Hippocampal formation (tissue), 2 donors: ENCODE results near the gene PAQR4.

ENCODE experiments used
- DNase-seq, 2 donors: peaks; one replicate each; lab custom pipeline; 2025; lab: John Stamatoyannopoulos, UW

The PAQR4 gene

DNA sequence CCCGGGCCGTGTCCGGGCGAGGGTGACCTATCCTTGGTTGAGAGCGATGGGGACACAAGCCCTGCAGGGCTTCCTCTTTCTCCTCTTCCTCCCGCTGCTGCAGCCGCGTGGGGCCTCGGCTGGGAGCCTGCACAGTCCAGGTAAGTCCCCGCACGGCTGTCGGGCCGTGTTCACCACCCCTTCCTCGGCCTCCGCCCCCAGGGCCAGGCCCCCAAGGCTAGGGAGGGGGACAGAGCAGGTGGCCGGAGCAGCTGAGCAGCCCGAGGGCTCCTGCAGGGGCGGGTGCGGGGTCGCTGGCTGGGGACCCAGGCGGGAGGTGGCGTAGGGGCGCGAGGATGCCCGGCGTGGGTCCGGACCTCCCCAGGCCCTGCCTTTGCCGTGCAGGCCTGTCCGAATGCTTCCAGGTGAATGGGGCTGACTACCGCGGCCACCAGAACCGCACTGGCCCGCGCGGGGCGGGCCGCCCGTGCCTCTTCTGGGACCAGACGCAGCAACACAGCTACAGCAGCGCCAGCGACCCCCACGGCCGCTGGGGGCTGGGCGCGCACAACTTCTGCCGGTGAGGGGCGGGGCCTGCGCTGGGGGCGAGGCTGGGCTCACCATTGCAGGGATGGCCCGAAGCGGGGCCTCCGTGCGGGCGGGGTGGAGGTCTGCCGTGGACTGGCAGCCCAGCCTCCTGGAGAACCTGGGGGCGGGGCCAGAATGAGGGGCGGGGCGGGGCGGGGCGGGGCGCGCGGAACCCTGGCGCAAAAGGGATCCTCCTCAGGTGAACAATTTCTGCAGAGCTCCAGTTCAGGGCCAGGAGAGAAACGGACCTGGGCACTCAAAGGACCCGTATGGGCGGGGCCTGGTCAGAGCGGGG is 4.4 kb upstream of the PAQR4 start:
- no peak for DNase-seq

DNA sequence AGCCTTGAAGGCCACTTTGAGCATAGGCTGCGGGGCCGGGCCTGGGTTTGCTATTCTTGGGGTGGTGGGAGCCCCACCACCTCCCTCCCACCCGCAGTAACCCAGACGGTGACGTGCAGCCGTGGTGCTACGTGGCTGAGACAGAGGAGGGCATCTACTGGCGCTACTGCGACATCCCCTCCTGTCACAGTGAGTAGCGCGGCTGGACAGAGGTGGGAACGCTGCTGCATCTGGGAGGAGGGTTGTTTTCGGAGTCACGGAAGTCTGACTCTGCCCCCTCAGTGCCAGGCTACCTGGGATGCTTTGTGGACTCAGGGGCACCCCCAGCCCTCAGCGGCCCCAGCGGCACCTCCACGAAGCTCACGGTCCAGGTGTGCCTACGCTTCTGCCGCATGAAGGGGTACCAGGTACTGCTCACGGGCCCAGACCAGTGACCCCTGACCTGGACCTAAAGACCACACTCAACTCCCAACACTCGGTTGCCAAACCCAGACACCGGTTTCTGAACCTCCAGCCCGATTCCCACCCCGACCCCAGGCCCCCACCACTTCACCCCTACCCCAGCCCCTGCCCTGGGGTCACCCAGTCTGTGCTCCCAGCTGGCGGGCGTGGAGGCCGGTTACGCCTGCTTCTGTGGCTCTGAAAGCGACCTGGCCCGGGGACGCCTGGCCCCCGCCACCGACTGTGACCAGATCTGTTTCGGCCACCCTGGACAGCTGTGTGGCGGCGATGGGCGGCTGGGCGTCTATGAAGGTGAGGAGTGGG is 2.9 kb upstream of the PAQR4 start:
- DNase-seq: no peak

DNA sequence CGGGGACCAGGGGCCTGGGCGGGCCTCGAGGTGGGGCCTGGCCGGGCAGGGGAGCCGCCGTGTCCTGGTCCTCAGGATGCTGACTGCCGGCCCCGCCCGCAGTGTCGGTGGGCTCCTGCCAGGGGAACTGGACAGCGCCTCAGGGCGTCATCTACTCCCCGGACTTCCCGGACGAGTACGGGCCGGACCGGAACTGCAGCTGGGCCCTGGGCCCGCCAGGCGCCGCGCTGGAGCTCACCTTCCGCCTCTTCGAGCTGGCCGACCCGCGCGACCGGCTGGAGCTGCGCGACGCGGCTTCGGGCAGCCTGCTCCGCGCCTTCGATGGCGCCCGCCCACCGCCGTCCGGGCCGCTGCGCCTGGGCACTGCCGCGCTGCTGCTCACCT is 2.3 kb upstream of the PAQR4 start:
- DNase-seq: no peak

DNA sequence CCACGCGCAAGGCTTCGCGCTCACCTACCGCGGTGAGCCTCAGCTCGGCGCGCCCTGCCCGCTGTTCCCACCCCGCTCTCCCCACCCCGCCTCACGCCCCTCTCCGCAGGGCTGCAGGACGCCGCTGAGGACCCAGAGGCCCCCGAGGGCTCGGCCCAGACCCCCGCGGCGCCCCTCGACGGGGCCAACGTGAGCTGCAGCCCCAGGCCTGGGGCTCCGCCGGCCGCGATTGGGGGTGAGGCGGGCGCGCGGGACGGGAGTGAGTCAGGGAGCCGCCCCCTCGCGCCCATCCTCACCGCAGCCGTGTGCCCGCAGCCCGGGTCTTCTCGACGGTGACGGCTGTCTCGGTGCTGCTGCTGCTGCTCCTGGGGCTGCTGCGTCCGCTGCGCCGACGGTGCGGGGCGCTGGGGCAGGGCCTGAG is 1.9 kb upstream of the PAQR4 start:
- no peak for DNase-seq

DNA sequence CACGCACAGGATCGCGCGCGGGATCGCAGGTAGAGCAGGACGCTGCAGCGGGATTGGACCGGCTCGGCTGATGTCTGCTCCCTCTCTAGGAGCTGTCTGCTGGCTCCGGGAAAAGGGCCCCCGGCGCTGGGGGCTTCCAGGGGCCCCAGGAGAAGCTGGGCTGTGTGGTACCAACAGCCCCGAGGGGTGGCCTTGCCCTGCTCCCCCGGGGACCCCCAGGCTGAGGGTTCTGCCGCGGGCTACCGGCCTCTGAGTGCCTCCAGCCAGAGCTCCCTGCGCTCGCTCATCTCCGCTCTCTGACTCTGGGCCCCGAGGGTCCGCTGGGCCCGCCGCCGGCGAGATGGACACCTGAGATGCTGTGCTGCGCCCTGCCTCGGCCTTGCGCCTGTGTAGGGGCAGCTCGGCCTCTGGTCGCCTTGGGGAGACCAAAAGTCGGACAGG is 1.4 kb upstream of the PAQR4 start:
- DNase-seq: no peak

DNA sequence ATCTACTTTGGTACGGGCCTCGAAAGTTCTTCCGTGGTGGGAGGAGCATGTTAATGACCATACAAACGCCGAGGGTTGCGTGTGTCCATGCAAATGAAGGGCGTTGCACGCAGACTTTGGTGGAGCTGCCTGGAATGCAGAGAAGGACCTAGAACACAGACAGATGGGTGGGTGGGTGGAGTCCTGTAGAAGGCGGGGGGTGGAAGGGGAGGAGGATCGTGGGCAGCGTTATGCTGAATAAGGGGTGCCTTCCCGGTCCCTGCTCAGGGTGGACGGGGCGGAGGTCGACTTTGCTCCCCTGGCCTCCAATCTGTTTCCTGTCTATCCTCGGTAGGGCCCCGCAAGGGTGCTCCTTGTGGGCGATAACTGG is 795 bp upstream of the PAQR4 start:
- DNase-seq: no peak

DNA sequence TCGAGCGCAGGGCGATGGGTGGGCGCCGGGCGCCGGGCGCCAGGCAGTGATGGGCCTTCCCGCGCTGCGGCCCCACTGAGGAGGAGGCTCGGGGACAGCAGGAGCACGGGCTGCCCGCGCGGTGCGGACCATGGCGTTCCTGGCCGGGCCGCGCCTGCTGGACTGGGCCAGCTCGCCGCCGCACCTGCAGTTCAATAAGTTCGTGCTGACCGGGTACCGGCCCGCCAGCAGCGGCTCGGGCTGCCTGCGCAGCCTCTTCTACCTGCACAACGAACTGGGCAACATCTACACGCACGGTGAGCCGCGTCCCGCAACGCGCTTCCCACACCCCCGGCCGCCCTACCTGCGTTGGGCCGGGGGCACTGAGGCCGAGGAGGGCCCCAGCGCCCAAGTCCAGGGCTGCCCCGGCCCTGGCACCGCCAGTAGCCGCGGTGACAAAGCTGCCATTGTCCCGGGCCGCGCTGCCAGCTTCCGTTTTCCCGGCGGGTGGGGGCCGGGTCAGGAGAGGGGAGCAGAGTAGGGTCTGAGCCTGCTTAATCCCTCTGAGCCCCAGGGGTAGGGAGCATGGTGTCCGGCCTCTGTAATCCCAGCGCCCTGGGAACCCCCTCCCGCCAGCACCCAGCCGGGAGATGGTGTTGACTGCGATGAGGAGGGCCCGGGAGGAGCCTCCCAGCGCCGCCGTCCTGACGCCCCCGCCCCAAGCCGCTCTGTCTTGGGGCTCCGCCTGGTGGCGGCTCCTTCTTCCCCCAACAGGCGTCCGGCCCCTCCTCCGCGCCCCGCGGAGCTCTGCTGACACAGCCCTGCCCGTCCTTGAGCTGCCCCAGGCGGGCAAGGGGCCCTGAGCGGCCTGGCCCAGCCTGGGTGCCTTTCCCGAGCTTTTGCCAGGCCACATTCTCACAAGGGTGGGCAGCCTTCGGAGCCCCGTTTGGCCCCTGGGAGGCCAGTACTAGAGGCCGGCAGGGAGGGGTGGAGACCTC is 685 bp downstream of the PAQR4 start:
- peak; percentile 27 to 67 for DNase-seq

DNA sequence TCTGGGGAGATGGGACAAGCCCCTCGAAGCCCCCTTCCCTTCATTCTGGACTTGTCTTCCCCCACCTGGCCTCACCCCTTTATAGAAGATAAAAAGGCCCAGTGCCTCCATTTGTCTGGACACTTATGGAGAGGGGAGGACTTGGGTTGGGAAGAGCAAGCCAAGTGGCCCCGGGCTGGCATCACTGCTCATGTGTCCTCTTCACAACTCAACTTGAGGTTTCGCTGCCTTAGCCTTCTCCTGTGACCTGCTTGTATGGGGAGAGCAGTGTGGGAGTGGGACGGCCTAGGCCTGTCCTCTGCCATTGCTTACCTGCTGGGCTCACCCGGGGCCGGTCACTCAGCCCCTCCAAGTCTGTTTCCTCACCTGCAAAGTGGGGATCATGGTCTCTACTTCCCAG is 1.4 kb downstream of the PAQR4 start:
- no peak for DNase-seq

DNA sequence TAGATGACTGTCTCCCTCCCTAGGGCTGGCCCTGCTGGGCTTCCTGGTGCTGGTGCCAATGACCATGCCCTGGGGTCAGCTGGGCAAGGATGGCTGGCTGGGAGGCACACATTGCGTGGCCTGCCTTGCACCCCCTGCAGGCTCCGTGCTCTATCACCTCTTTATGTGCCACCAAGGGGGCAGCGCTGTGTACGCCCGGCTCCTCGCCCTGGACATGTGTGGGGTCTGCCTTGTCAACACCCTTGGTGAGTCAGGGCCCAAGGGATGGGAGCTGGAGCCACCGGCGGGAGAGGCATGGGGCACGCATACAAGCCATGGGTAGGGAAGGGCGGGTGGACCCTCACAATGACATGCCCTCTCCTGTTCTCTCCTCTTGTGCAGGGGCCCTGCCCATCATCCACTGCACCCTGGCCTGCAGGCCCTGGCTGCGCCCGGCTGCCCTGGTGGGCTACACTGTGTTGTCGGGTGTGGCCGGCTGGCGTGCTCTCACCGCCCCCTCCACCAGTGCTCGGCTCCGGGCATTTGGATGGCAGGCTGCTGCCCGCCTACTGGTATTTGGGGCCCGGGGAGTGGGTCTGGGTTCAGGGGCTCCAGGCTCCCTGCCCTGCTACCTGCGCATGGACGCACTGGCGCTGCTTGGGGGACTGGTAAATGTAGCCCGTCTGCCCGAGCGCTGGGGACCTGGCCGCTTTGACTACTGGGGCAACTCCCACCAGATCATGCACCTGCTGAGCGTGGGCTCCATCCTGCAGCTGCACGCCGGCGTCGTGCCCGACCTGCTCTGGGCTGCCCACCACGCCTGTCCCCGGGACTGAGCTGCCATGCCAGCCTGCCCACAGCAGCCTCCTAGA is 2.2 kb downstream of the PAQR4 start:
- no peak for DNase-seq

DNA sequence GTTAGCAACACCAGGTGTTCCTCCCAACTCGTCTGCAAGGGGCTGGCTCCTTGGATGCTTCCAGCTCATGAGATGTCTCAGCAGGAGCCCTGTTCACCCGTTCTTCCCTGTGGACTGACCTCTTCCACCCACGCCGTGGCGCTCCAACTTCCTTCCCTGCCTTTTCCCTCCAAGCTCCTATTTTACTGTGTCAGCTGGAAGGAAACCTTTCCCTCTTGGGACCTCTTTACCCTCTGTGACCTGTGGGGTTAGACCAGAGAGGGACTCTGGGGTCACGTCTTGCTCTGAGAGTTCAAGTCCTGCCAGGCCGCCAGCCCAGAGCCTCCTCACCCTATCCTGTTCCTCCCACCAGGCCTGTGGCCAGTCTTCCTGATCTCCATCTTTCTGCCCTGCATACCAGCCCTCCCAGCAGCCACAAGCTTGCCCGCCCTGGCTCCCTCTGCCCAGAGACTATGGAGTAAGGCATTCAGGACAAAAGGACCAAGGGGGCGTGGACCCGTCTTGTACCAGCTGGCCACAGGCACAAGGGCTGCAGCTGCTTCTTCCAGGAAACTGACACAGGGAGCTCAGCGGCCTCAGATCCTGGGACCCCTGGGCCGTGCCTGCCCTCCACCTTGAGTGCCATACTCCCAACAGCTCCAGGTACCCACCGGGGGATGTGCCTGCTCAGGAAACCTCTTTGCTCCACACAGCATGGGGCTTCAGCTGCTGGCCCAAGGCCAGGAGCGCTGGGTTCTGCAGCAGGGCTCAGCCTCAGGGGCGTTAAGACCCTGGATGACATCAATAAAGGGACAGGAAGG is 3.0 kb downstream of the PAQR4 start:
- peak in 1 of 2 donors; percentile 20 for DNase-seq

DNA sequence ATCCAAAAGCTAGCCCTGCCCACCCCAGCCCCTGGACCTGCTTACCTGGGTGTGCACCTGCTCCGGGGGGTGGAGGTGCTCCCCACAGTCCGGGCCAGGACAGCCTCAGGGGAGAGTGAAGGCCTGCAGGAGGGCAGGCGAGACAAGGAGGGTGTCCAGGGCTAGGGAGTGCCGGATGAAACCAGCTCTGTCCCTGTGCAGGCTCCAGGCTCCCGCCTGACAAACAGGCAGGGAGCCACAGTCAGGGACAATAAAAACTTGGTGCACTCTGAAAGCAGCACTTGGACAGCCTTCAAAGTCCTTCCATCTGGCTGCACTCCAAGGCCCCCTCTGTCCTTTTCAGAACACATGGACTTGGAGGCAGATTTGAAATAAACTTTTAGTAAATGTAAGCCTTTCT is 3.9 kb downstream of the PAQR4 start:
- peak; percentile 18 to 20 for DNase-seq

DNA sequence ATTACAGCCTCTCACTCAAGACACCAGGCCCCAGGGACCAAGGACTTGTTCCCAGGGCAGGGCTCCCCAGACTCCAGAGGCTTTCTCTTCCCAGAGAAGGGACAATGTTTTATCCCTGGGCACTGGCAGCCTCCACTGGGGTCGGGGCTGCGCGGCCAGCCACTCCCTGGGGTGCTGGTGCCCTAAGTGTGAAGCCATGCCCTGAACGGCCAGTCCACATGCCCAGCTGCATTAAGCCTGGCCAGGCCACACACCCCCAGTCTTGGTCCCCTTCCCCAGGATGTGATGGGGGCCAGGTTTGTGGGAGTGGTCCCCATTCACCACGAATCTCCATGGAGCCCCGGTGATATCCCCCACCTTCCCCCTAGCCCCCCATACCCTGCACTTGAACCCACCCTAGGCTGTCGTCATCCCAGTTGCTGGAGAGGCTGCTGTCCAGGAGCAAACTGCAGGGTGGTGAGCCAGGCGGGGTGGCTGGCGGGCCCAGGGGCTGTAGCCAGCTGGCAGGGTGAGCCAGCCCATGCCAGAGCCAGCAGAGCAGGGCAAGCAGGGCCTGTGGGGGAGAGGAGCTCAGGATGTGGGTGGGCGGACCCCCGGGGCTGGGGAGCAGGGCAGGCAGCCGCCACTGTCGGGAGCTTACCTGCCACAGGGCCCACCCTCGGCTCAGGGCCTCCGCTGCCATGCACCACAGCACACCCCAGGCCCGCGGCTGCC is 4.6 kb downstream of the PAQR4 start:
- DNase-seq: peak in 1 of 2 donors; percentile 18

DNA sequence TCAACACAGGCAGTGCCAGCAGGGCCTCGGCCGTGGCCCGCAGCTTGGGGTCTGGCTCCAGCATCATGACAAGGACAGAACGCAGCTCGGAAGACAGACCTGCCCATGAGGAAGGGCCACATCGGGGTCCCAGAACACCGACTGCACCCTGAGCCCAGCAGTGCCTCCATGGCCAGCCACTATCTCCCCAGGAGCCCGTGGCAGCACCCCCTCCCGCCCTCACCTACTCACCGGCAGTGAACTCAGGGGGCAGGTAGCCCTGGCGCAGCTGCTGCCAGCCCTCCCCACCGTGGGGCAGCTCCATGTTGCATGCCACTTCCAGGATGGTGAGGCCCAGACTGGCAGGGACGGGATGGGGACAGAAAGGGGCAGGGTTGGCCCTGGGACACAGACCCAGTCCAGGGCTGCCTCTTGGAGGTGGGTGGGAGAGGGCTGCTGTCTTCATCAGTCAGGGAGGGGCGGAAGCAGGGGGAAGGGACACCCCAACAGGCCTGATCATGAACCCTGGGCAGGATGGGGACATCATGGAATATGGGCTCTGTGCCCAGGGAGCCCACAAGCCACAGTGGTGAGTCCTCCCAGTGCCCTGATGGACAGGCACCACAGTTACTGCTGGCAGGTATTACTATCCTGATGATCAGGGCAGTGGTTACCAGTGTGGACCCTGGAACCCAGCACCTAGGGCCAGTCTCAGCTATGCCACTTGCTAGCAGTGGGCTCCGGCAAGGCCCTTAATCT is 5.3 kb downstream of the PAQR4 start:
- DNase-seq: no peak

DNA sequence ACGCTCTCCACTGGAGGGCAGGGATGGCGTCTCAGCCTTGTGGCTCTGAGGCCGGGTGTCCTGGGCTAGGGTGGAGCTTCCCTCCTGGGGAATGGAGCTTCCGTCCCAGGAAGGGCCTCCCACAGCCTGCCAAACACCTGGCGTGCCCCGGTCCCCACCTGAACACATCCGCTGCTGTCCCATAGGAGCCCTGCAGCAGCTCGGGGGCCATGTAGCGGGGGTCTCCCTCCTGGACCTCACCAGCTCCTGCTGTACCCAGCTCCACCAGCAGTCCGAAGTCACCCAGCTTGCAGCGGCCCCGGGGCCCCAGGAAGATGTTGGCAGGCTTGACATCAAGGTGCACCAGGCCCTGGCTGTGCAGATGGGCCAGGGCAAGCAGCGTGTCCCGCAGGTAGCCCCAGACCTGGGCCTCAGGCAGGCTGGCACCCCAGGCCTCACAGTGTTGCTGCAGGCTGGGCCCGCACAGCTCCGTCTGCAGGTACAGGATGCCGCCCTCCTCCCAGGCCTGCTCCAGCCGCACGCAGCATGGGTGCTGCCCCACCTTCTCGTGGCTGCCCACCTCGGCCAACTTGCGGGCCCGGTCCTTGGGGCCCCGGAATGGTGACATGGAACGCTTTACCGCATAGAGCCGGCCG is 6.1 kb downstream of the PAQR4 start:
- no peak for DNase-seq

DNA sequence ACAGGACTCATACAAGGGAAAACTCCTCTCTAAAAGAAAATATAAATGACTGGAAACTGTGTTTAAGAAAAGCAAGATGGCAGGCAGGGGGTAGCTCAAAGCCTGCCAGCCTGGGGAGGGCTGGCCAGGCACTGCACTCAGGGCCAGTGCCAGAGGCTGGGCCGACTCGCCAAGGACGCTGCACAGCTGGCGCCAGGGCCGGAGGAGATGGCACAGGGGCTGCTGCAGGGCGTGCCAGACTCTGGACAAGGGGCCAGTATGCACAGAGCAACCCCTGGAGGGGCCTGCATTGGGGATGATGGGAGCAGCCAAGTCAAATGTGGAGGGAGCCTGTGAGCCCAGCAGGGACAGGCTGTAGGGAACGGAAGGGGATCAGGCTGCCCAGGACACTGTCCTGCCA is 7.1 kb downstream of the PAQR4 start:
- peak in 1 of 2 donors; percentile 24 for DNase-seq

DNA sequence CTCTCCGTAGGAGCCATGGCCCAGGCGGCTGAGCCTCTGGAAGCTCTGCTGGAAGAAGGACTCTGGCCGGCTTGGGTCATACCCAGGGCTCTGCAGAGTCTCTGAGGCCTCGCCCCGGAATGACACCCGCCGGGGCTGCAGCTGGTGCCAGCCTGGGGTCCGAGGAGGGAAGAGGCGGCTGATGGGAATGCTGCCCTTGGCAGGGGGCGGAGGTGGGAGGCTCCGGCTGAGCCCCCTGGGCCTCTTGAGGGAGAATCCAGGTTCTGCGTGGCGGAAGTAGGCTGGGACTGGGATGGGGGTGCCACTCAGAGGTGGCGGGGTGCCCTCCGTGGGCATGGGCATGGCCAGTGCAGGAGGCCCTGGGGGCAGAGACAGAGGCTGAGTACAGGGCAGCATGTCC is 7.5 kb downstream of the PAQR4 start:
- no peak for DNase-seq

DNA sequence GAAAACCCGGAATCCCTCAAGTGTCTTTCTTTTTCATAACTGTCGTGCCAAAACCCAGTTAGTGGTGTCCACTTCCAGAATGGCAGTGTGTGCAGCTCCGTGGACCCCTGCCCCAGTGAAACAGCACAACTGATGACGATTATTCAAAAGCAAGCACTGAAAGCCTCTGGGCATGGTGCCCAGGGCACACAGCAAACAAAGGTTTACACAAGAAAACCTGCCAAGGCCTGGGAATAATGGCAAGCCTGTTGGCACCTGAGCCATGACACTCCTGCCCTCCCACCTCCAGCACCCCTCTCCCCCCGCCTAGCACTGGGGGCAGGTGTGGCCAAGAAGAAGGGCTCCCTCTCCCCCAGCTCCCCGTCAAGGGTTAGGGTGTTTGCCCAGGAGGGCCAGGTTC is 8.3 kb downstream of the PAQR4 start:
- peak in 1 of 2 donors; percentile 14 for DNase-seq

DNA sequence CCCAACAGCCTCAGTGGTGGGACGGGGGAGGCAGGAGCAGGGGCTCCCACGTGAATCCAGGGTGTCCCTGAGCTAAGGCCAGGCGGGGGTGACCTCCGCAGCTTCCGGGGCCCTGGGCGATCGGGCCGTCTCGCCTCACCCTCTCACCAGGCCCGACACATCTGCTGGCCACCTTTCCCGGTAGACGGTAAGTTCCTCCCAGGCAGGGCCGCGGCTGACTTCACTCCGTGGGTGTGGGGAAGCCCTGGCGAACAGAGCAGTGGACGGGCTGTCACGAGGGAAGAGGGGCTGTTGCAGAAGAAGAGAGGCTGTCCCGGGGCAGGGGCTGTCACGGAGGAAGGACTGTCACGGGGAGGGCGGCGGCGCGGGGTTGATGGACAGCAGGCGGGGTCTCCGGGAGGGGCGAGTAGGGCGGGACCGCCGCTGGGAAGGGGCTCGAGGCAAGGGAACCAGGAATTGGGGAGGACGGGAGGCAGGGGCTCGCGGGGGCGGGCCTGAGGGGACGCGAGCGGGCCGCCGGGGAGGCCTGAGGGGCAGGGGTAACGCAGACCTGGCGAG is 10.6 kb downstream of the PAQR4 start:
- DNase-seq: no peak
